IMR-90 (cell line): ENCODE data around the gene NR2C2. TPM values are rescaled to one million over a fixed set of nuclear protein-coding genes. Genes with fewer than 3 reads are reported as not detected.

ENCODE experiments used
- ATAC-seq: fragments of 200-7000 bp; cut with Tn5 transposase; 2 replicates; pipeline ENCODE4 v1.9.1; 2020; ENCODE audit warnings: low read depth, mild to moderate bottlenecking, moderate library complexity
- BruUV-seq: library from RNA; stranded (reverse); fragments of 400-500 nt; replicated peaks from 2 replicates; lab custom pipeline; 2021; lab: Mats Ljungman, UMichigan
- CTCF ChIA-PET: fragments of 300-600 bp; formaldehyde crosslinking; extraction: SDS; loops from one replicate; lab custom pipeline; 2021; ENCODE audit warnings: antibody characterized with exemption; lab: Yijun Ruan, JAX
- POLR2A ChIA-PET: fragments of 300-600 bp; sonication (Branson Sonifier 250); formaldehyde crosslinking; loops from one replicate; lab custom pipeline; 2022; ENCODE audit warnings: antibody characterized with exemption; ENCODE audit not compliant: unreplicated experiment; lab: Charles Lee
- DNase-seq: peaks from one replicate; pipeline ENCODE4 v3.0.0; 2013
- H2AFZ ChIP-seq: replicated peaks from 2 replicates; pipeline ENCODE3; 2013; ENCODE audit warnings: low read length, mild to moderate bottlenecking; ENCODE audit not compliant: poor library complexity
- H2AK5ac ChIP-seq: 2 replicates; pipeline ENCODE4 v1.6.1; 2013; ENCODE audit warnings: low read depth, low read length, inconsistent platforms
- H2AK9ac ChIP-seq: replicated peaks from 2 replicates; pipeline ENCODE3; 2013; ENCODE audit warnings: mild to moderate bottlenecking, low read depth, low read length, moderate library complexity; ENCODE audit not compliant: poor library complexity
- H2BK120ac ChIP-seq: 2 replicates; pipeline ENCODE4 v1.6.1; 2013; ENCODE audit warnings: low read depth, low read length, inconsistent platforms
- H2BK15ac ChIP-seq: 3 replicates; pipeline ENCODE4 v1.6.1; 2013; ENCODE audit warnings: low read depth, low read length, inconsistent platforms
- H2BK20ac ChIP-seq: 2 replicates; pipeline ENCODE4 v1.6.1; 2013; ENCODE audit warnings: low read depth, mild to moderate bottlenecking, inconsistent platforms, low read length, moderate library complexity
- H2BK5ac ChIP-seq: 2 replicates; pipeline ENCODE4 v1.6.1; 2013; ENCODE audit warnings: mild to moderate bottlenecking, low read depth, low read length, inconsistent platforms; ENCODE audit not compliant: poor library complexity, severe bottlenecking
- H3K14ac ChIP-seq: replicated peaks from 2 replicates; pipeline ENCODE4 v1.6.1; 2013; ENCODE audit warnings: low read depth, low read length, inconsistent platforms
- H3K18ac ChIP-seq: 2 replicates; pipeline ENCODE4 v1.6.1; 2013; ENCODE audit warnings: low read depth, low read length, control low read depth
- H3K23ac ChIP-seq: 2 replicates; pipeline ENCODE4 v1.6.1; 2013; ENCODE audit warnings: low read depth, low read length, inconsistent platforms
- H3K27ac ChIP-seq: 2 replicates; pipeline ENCODE4 v1.5.1; 2013; ENCODE audit warnings: mild to moderate bottlenecking, control low read depth, low read length; ENCODE audit not compliant: insufficient read depth
- H3K27me3 ChIP-seq: 2 replicates; pipeline ENCODE4 v1.6.1; 2013; ENCODE audit warnings: low read length; ENCODE audit not compliant: control insufficient read depth, insufficient read depth
- H3K36me3 ChIP-seq: 2 replicates; pipeline ENCODE4 v1.6.1; 2013; ENCODE audit warnings: low read length, mixed read lengths; ENCODE audit not compliant: control insufficient read depth, insufficient read depth
- H3K4ac ChIP-seq: 2 replicates; pipeline ENCODE4 v1.6.1; 2013; ENCODE audit warnings: low read depth, low read length, inconsistent platforms
- H3K4me1 ChIP-seq: 2 replicates; pipeline ENCODE4 v1.6.1; 2013; ENCODE audit warnings: low read length, mixed read lengths; ENCODE audit not compliant: control insufficient read depth, insufficient read depth
- H3K4me2 ChIP-seq: 2 replicates; pipeline ENCODE4 v1.6.1; 2013; ENCODE audit warnings: low read depth, mild to moderate bottlenecking, control low read depth, low read length, moderate library complexity
- H3K4me3 ChIP-seq: 2 replicates; pipeline ENCODE4 v1.5.1; 2013; ENCODE audit warnings: low read depth, mild to moderate bottlenecking, control low read depth, low read length, moderate library complexity; ENCODE audit not compliant: insufficient read depth
- H3K56ac ChIP-seq: 2 replicates; pipeline ENCODE4 v1.6.1; 2013; ENCODE audit warnings: low read length, inconsistent platforms; ENCODE audit not compliant: insufficient read depth; ENCODE audit errors: extremely low read depth
- H3K79me1 ChIP-seq, 2 experiments: 2 replicates each; pipeline ENCODE4 v1.6.1; 2013; ENCODE audit warnings: low read length in 2 of 2, inconsistent platforms in 1 of 2, low read depth in 1 of 2
- H3K9ac ChIP-seq: 2 replicates; pipeline ENCODE4 v1.6.1; 2013; ENCODE audit warnings: low read depth, low read length, control low read depth
- H3K9me1 ChIP-seq: 2 replicates; pipeline ENCODE4 v1.6.1; 2013; ENCODE audit warnings: low read length, inconsistent platforms; ENCODE audit not compliant: insufficient read depth
- H3K9me3 ChIP-seq: 2 replicates; pipeline ENCODE4 v1.6.1; 2013; ENCODE audit warnings: low read length; ENCODE audit not compliant: control insufficient read depth, insufficient read depth
- H4K20me1 ChIP-seq: 2 replicates; pipeline ENCODE4 v1.6.1; 2013; ENCODE audit warnings: low read length, inconsistent platforms; ENCODE audit not compliant: insufficient read depth
- H4K5ac ChIP-seq: 2 replicates; pipeline ENCODE4 v1.6.1; 2013; ENCODE audit warnings: mild to moderate bottlenecking, low read depth, low read length, control low read depth
- H4K8ac ChIP-seq, 2 experiments: 2 replicates each; pipeline ENCODE4 v1.6.1; 2013; ENCODE audit warnings: low read depth in 2 of 2, low read length in 2 of 2, control low read depth in 1 of 2, inconsistent platforms in 1 of 2
- H4K91ac ChIP-seq: 2 replicates; pipeline ENCODE4 v1.6.1; 2013; ENCODE audit warnings: low read depth, low read length, inconsistent platforms; ENCODE audit not compliant: insufficient read depth
- BHLHE40 ChIP-seq: fragments of 150-350 bp; IDR thresholded peaks from 2 replicates; pipeline ENCODE4 v1.6.1; 2016; ENCODE audit warnings: mild to moderate bottlenecking, low read depth, low read length
- CHD1 ChIP-seq: IDR thresholded peaks from 2 replicates; pipeline ENCODE4 v1.6.1; 2012; ENCODE audit warnings: low read depth, low read length, improper control_type of control experiment
- FOS ChIP-seq: fragments of 150-350 bp; IDR thresholded peaks from 2 replicates; pipeline ENCODE4 v1.6.1; 2016; ENCODE audit warnings: low read depth, low read length
- MAFK ChIP-seq: IDR thresholded peaks from 2 replicates; pipeline ENCODE4 v1.6.1; 2012; ENCODE audit warnings: low read depth, low read length, improper control_type of control experiment
- MXI1 ChIP-seq: IDR thresholded peaks from 2 replicates; pipeline ENCODE4 v1.6.1; 2012; ENCODE audit warnings: low read depth, mild to moderate bottlenecking, low read length, moderate library complexity, borderline replicate concordance
- NFE2L2 ChIP-seq: fragments of 150-350 bp; IDR thresholded peaks from 2 replicates; pipeline ENCODE4 v1.6.1; 2016; ENCODE audit warnings: low read depth, mild to moderate bottlenecking, low read length
- POLR2A ChIP-seq: IDR thresholded peaks from 2 replicates; pipeline ENCODE4 v1.6.1; 2012; ENCODE audit warnings: mild to moderate bottlenecking, low read depth, low read length
- RAD21 ChIP-seq: IDR thresholded peaks from 2 replicates; pipeline ENCODE4 v1.6.1; 2012; ENCODE audit warnings: low read length, improper control_type of control experiment
- RCOR1 ChIP-seq: IDR thresholded peaks from 2 replicates; pipeline ENCODE4 v1.6.1; 2012; ENCODE audit warnings: mild to moderate bottlenecking, low read length, improper control_type of control experiment; ENCODE audit not compliant: insufficient replicate concordance
- RFX5 ChIP-seq: IDR thresholded peaks from 2 replicates; pipeline ENCODE4 v1.8.0; 2012; ENCODE audit warnings: low read depth, mild to moderate bottlenecking, low read length, moderate library complexity
- SMC3 ChIP-seq: fragments of 150-350 bp; IDR thresholded peaks from 2 replicates; pipeline ENCODE4 v1.6.1; 2016; ENCODE audit warnings: low read depth, mild to moderate bottlenecking, antibody characterized with exemption, low read length, moderate library complexity
- WGBS, 2 experiments: methylation state at CpG; one replicate each; pipeline versions ENCODE4 v1.1.5 to v1.1.7; 2013; ENCODE audit warnings: missing lambda C conversion rate in 2 of 2; ENCODE audit not compliant: insufficient read length in 1 of 2; ENCODE audit errors: extremely low coverage in 2 of 2; 5-methylcytosine and 5-hydroxymethylcytosine counted together
- dilution Hi-C: fragments of 300-500 bp; cut with HindIII; formaldehyde crosslinking; loops from one replicate; pipeline ENCODE4 v1.14.3; 2018; ENCODE audit warnings: low sequenced_read_pairs; ENCODE audit not compliant: unreplicated experiment
- in situ Hi-C: fragments of 300-500 bp; cut with MboI; formaldehyde crosslinking; loops from 3 replicates; pipeline ENCODE4 v1.14.3; 2019; ENCODE audit warnings: low sequenced_read_pairs, inconsistent platforms, mixed read lengths
- intact Hi-C: fragments of 100-400 bp; cut with micrococcal nuclease; formaldehyde crosslinking; loops from 2 replicates; pipeline ENCODE4 v1.10.0; 2022
- polyA plus RNA-seq, 3 experiments: library from polyadenylated mRNA; depleted of rRNA; stranded (reverse); fragments of >200 nt; gene quantifications; 2 replicates each; pipeline ENCODE4 v1.2.3, GENCODE V29; 2012; ENCODE audit warnings: low replicate concordance in 1 of 3
- total RNA-seq: library from RNA; depleted of rRNA; stranded (reverse); fragments of >200 nt; gene quantifications from 2 replicates; pipeline ENCODE4 v1.2.3, GENCODE V29; 2012
- TF ChIP-seq, protein P1 (sequence below): conservative IDR thresholded peaks from 2 replicates; pipeline ENCODE4 v1.5.1; 2012; ENCODE audit warnings: mild to moderate bottlenecking, low read depth, low read length, improper control_type of control experiment
- TF ChIP-seq, protein P2 (sequence below): fragments of 150-350 bp; IDR thresholded peaks from 2 replicates; pipeline ENCODE4 v1.6.1; 2016; ENCODE audit warnings: low read depth, mild to moderate bottlenecking, low read length, moderate library complexity, borderline replicate concordance
- TF ChIP-seq, protein P3 (sequence below): fragments of 150-350 bp; IDR thresholded peaks from 2 replicates; pipeline ENCODE4 v1.6.1; 2017; ENCODE audit warnings: mild to moderate bottlenecking, antibody characterized with exemption, low read length, low read depth

NR2C2 gene
- total and polyA plus RNA-seq, 2 of the 4 experiments (the other 2 are of a cell fraction), result 10.4 to 13.8 TPM

DNA sequence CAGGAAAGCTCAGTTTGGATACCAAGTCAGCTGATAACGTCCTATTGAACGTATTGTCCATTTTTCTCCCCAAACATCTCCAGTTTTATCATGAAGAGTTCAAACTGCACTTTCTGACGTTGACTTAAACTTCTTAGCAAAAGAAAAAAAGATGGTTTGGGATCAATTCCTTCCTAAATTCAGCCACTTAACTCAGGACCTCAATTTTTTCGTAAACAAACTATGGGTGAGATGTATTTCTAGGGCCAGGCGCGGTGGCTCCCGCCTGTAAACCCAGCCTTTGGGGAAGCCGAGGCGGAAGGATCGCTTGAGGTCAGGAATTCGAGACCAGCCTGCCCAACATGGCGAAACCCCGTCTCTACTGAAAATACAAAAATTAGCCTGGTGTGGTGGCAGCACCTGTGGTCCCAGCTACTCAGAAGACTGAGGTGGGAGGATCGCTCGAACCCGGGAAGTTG, 118.2 kb downstream of the NR2C2 start (continued):
- TF ChIP-seq RFX5 (no peak), MAFK (no peak), RCOR1 (no peak)
- TF ChIP-seq, protein P1, sequence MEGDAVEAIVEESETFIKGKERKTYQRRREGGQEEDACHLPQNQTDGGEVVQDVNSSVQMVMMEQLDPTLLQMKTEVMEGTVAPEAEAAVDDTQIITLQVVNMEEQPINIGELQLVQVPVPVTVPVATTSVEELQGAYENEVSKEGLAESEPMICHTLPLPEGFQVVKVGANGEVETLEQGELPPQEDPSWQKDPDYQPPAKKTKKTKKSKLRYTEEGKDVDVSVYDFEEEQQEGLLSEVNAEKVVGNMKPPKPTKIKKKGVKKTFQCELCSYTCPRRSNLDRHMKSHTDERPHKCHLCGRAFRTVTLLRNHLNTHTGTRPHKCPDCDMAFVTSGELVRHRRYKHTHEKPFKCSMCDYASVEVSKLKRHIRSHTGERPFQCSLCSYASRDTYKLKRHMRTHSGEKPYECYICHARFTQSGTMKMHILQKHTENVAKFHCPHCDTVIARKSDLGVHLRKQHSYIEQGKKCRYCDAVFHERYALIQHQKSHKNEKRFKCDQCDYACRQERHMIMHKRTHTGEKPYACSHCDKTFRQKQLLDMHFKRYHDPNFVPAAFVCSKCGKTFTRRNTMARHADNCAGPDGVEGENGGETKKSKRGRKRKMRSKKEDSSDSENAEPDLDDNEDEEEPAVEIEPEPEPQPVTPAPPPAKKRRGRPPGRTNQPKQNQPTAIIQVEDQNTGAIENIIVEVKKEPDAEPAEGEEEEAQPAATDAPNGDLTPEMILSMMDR, result no peak

DNA sequence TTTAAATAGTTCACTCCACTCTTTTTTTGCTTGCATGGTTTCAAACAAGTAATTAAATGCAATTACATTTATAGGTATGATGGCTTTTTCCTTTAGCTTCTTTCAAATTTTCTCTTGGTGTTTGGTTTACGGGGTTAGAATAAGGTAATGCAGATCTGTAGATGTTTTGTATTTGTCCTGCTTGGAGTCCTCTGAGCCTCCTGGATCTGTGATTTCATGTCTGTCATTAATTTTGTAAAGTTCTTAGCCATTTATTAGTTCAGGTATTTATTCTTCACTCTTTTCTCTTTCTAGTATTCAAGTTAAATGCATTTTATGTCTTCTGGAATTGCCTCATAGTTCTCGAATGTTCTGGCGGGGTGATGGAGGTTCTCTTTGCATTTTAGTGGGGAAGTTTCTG, 119.1 kb downstream of the NR2C2 start:
- ATAC-seq (no peak), DNase-seq (no peak)
- no peak overlapping the region for H3K18ac ChIP-seq
- H3K56ac ChIP-seq, result no peak overlapping the region
- in situ Hi-C loops, result no loop called here
- H3K9me1 ChIP-seq, result 0 out of 2 replicates have a peak, but pooled peaks cover 4% of the 10 kb centered on the region
- H2BK15ac ChIP-seq, result no peak overlapping the region
- no peak overlapping the region for H4K91ac ChIP-seq
- H2BK120ac ChIP-seq, result no peak overlapping the region
- intact Hi-C loops, result no loop called here
- WGBS, 2 experiments, result no CpG with 5 or more reads among the region's 3 CpGs
- no TSS peak for BruUV-seq
- peaks cover 9% of the 10 kb centered on the region for H3K4me1 ChIP-seq
- H3K27me3 ChIP-seq, result no peaks in the 10 kb centered on the region
- no peak overlapping the region for H3K23ac ChIP-seq
- no peak overlapping the region for H4K5ac ChIP-seq
- no peak overlapping the region for H2AFZ ChIP-seq
- no peak for TF ChIP-seq RCOR1
- TF ChIP-seq RFX5, result no peak
- TF ChIP-seq CHD1, result no peak
- TF ChIP-seq, protein P2, sequence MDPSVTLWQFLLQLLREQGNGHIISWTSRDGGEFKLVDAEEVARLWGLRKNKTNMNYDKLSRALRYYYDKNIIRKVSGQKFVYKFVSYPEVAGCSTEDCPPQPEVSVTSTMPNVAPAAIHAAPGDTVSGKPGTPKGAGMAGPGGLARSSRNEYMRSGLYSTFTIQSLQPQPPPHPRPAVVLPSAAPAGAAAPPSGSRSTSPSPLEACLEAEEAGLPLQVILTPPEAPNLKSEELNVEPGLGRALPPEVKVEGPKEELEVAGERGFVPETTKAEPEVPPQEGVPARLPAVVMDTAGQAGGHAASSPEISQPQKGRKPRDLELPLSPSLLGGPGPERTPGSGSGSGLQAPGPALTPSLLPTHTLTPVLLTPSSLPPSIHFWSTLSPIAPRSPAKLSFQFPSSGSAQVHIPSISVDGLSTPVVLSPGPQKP, result no peak
- no peak for TF ChIP-seq RAD21
- no peak for TF ChIP-seq NFE2L2
- TF ChIP-seq SMC3, result no peak
- TF ChIP-seq, protein P3, sequence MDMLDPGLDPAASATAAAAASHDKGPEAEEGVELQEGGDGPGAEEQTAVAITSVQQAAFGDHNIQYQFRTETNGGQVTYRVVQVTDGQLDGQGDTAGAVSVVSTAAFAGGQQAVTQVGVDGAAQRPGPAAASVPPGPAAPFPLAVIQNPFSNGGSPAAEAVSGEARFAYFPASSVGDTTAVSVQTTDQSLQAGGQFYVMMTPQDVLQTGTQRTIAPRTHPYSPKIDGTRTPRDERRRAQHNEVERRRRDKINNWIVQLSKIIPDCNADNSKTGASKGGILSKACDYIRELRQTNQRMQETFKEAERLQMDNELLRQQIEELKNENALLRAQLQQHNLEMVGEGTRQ, result no peak
- no peak for TF ChIP-seq BHLHE40
- no peak for TF ChIP-seq FOS
- no peak for TF ChIP-seq POLR2A
- no peak for TF ChIP-seq MXI1
- no peak overlapping the region for H3K9ac ChIP-seq
- no peak overlapping the region for H2AK5ac ChIP-seq
- no peak overlapping the region for H2BK5ac ChIP-seq
- H3K36me3 ChIP-seq, result 0 out of 2 replicates have a peak, but pooled peaks cover 4% of the 10 kb centered on the region
- dilution Hi-C loops, result no loop called here
- H3K4me3 ChIP-seq, result no peak overlapping the region
- H3K79me1 ChIP-seq, result peaks cover 17 to 24% of the 10 kb centered on the region in 2 experiments
- H3K4me2 ChIP-seq, result no peak overlapping the region
- H3K14ac ChIP-seq, result no peak overlapping the region
- no peak overlapping the region for H2AK9ac ChIP-seq
- peaks cover 8% of the 10 kb centered on the region for H4K20me1 ChIP-seq
- H4K8ac ChIP-seq, result no peak overlapping the region
- ChIA-PET CTCF (no interaction called here), POLR2A (no interaction called here)
- no peak overlapping the region for H2BK20ac ChIP-seq
- H3K9me3 ChIP-seq, result no peaks in the 10 kb centered on the region
- H3K4ac ChIP-seq, result no peak overlapping the region
- no peak overlapping the region for H3K27ac ChIP-seq
